K562 (cell line): ENCODE measurements around the gene HSD17B1. TPM values are rescaled to one million over a fixed set of nuclear protein-coding genes. Genes with fewer than 3 reads are reported as not detected.

Experiments used
- CBFA2T2 ChIP-seq: fragments of 450-650 bp; conservative IDR thresholded peaks from 2 replicates; pipeline ENCODE4 v1.6.1; 2017; ENCODE audit warnings: mild to moderate bottlenecking
- GATA2 ChIP-seq: sonication (generic); formaldehyde crosslinking; IDR thresholded peaks from 2 replicates; pipeline ENCODE4 v1.4.0; 2020; ENCODE audit warnings: mild to moderate bottlenecking, missing genetic modification reagents
- NCOR1 ChIP-seq: fragments of 450-650 bp; IDR thresholded peaks from 2 replicates; pipeline ENCODE4 v1.6.1; 2016; ENCODE audit warnings: mild to moderate bottlenecking, moderate library complexity
- NR4A1 ChIP-seq, 2 experiments: fragments of 250-450 bp in 1 of 2; fragments of 450-650 bp in 1 of 2; sonication (Bioruptor Pico) in 1 of 2; IDR thresholded peaks; 2 replicates each; pipeline versions ENCODE4 v1.4.0 to v1.6.1; 2016 to 2020; ENCODE audit warnings: mild to moderate bottlenecking in 2 of 2, missing compliant biosample characterization in 1 of 2, missing genetic modification characterization in 1 of 2, moderate library complexity in 1 of 2
- PKNOX1 ChIP-seq: fragments of 450-650 bp; IDR thresholded peaks from 2 replicates; pipeline ENCODE4 v1.6.1; 2016
- RB1 ChIP-seq: fragments of 450-650 bp; IDR thresholded peaks from 2 replicates; pipeline ENCODE4 v1.6.1; 2017; ENCODE audit warnings: low read depth, mild to moderate bottlenecking
- RBM39 ChIP-seq: fragments of 200-400 bp; formaldehyde crosslinking; optimal IDR thresholded peaks from 2 replicates; pipeline ENCODE3; 2018; ENCODE audit warnings: low read depth, low read length
- SIN3A ChIP-seq, 2 experiments: fragments of 150-350 bp in 1 of 2; IDR thresholded peaks; 2 replicates each; pipeline ENCODE4 v1.6.1; 2011 to 2016; ENCODE audit warnings: borderline replicate concordance in 2 of 2, low read depth in 2 of 2, low read length in 2 of 2, mild to moderate bottlenecking in 2 of 2, moderate library complexity in 2 of 2; ENCODE audit not compliant: control insufficient read depth in 1 of 2
- SMAD4 ChIP-seq: fragments of 250-450 bp; sonication (Bioruptor Pico); conservative IDR thresholded peaks from 2 replicates; pipeline ENCODE4 v1.8.0; 2021; ENCODE audit warnings: inconsistent platforms, mild to moderate bottlenecking, moderate library complexity
- SMARCB1 ChIP-seq: IDR thresholded peaks from 2 replicates; pipeline ENCODE4 v1.6.1; 2011; ENCODE audit warnings: improper control_type of control experiment, low read depth; ENCODE audit not compliant: insufficient read length
- polyA plus RNA-seq, 8 experiments: library from polyadenylated mRNA; depleted of rRNA in 4 of 8; stranded (reverse) in 5 of 8; unstranded in 3 of 8; fragments of >200 nt; fragmentation: Nextera tagmentation in 2 of 8; fragmentation: Illumina TruSeq in 1 of 8; extraction: Ambion mirVana in 2 of 8; extraction: Trizol in 1 of 8; gene quantifications; 2 replicates each; pipeline versions ENCODE4 v1.2.1 to v1.2.3, GENCODE V29; 2011 to 2014; ENCODE audit warnings: inconsistent platforms in 1 of 8, missing spikeins in 1 of 8
- total RNA-seq, 7 experiments: library from RNA; depleted of rRNA in 6 of 7; stranded (reverse); fragments of >200 nt in 6 of 7; fragmentation: Illumina TruSeq in 2 of 7; extraction: Trizol in 2 of 7; gene quantifications; 2 replicates each; pipeline versions ENCODE4 v1.2.1 to v1.2.3, GENCODE V29; 2011 to 2021; ENCODE audit warnings: low replicate concordance in 1 of 7
- TF ChIP-seq, protein P1 (sequence below): fragments of 200-800 bp; sonication (Bioruptor generic); IDR thresholded peaks from 2 replicates; pipeline ENCODE4 v1.6.1; 2017; ENCODE audit warnings: missing genetic modification characterization, missing compliant biosample characterization
- TF ChIP-seq, protein P2 (sequence below), 2 experiments: fragments of 450-650 bp in 1 of 2; sonication (generic) in 1 of 2; formaldehyde crosslinking; conservative IDR thresholded peaks; 2 replicates each; pipeline versions ENCODE4 v1.4.0 to v1.8.1; 2020 to 2022; ENCODE audit warnings: mild to moderate bottlenecking in 1 of 2, missing genetic modification reagents in 1 of 2
- TF ChIP-seq, protein P3 (sequence below): fragments of 200-400 bp; formaldehyde crosslinking; IDR thresholded peaks from 2 replicates; pipeline ENCODE4 v1.6.1; 2017; ENCODE audit warnings: mild to moderate bottlenecking, low read depth, low read length, moderate library complexity

The HSD17B1 gene
- total and polyA plus RNA-seq, 9 of the 15 experiments (the other 6 are each of a cell fraction or from before 2014, with no cell fraction given): 0.55 to 21.1 (median 3.6) TPM

- TF ChIP-seq SIN3A (IDR thresholded peaks at IDR 0.05; ENCODE audit: borderline replicate concordance in 2 of 2, control insufficient read depth in 1 of 2, low read depth in 2 of 2, low read length in 2 of 2): peak in 1 of 2 experiments; percentile 38; a peak in 1 of 4 replicates
- TF ChIP-seq SMAD4 (CRISPR knock-in tag): peak; percentile 95
- TF ChIP-seq, protein P1, sequence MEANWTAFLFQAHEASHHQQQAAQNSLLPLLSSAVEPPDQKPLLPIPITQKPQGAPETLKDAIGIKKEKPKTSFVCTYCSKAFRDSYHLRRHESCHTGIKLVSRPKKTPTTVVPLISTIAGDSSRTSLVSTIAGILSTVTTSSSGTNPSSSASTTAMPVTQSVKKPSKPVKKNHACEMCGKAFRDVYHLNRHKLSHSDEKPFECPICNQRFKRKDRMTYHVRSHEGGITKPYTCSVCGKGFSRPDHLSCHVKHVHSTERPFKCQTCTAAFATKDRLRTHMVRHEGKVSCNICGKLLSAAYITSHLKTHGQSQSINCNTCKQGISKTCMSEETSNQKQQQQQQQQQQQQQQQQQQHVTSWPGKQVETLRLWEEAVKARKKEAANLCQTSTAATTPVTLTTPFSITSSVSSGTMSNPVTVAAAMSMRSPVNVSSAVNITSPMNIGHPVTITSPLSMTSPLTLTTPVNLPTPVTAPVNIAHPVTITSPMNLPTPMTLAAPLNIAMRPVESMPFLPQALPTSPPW (CRISPR knock-in tag): peak; percentile 62
- TF ChIP-seq, protein P2, sequence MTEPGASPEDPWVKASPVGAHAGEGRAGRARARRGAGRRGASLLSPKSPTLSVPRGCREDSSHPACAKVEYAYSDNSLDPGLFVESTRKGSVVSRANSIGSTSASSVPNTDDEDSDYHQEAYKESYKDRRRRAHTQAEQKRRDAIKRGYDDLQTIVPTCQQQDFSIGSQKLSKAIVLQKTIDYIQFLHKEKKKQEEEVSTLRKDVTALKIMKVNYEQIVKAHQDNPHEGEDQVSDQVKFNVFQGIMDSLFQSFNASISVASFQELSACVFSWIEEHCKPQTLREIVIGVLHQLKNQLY (CRISPR knock-in tag; conservative IDR thresholded peaks at IDR 0.05): no peak
- no peak for TF ChIP-seq NR4A1 (CRISPR knock-in tag; IDR thresholded peaks at IDR 0.05)
- peak; percentile 54; the same call in 1 of the 2 replicates for TF ChIP-seq NR4A1 (tag; IDR thresholded peaks at IDR 0.05)
- TF ChIP-seq, protein P3, sequence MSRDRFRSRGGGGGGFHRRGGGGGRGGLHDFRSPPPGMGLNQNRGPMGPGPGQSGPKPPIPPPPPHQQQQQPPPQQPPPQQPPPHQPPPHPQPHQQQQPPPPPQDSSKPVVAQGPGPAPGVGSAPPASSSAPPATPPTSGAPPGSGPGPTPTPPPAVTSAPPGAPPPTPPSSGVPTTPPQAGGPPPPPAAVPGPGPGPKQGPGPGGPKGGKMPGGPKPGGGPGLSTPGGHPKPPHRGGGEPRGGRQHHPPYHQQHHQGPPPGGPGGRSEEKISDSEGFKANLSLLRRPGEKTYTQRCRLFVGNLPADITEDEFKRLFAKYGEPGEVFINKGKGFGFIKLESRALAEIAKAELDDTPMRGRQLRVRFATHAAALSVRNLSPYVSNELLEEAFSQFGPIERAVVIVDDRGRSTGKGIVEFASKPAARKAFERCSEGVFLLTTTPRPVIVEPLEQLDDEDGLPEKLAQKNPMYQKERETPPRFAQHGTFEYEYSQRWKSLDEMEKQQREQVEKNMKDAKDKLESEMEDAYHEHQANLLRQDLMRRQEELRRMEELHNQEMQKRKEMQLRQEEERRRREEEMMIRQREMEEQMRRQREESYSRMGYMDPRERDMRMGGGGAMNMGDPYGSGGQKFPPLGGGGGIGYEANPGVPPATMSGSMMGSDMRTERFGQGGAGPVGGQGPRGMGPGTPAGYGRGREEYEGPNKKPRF: no peak
- TF ChIP-seq CBFA2T2: peak; percentile 67
- TF ChIP-seq RBM39: no peak
- TF ChIP-seq GATA2 (CRISPR knock-in tag): peak; percentile 39; the same call in 1 of the 2 replicates
- peak; percentile 54; the same call in 1 of the 2 replicates for TF ChIP-seq RB1
- TF ChIP-seq PKNOX1: peak; percentile 30; the same call in 1 of the 2 replicates
- peak; percentile 65 for TF ChIP-seq NCOR1
- no peak for TF ChIP-seq SMARCB1
Observed at GRCh38 chr17:42531455-42532354, 21.0 kb upstream of the HSD17B1 start (continued).
